Choroid plexus epithelial cell (primary cell): ENCODE results near the gene MCU.
"Not testable (repeated sequence)": the region's sequence is repeated elsewhere in the genome, so short reads cannot be mapped to it uniquely, and the experiment has no call there.

Experiments
- DNase-seq: peaks from one replicate; pipeline ENCODE4 v3.0.0-alpha.2; 2010; ENCODE audit warnings: low read depth
- H3K4me3 ChIP-seq: 2 replicates; pipeline ENCODE4 v1.5.1; 2011; ENCODE audit warnings: low read depth, mild to moderate bottlenecking, control low read depth, low read length, moderate library complexity
- CTCF ChIP-seq: conservative IDR thresholded peaks from 2 replicates; pipeline ENCODE4 v1.5.1; 2011; ENCODE audit warnings: low read depth, mild to moderate bottlenecking, control low read depth, inconsistent platforms, low read length, moderate library complexity

The MCU gene

GRCh38 chr10:72753760-72754231 is 61.9 kb downstream of the MCU start:
- DNase-seq: no peak
- no peak overlapping the region for H3K4me3 ChIP-seq
- TF ChIP-seq CTCF: no peak

- no peak overlapping the region for H3K4me3 ChIP-seq
- DNase-seq: no peak
- no peak for TF ChIP-seq CTCF
These were observed 62.5 kb downstream of the MCU start for GRCh38 chr10:72754275-72755032.

- no peak overlapping the region for H3K4me3 ChIP-seq
- DNase-seq: peak; percentile 69
- TF ChIP-seq CTCF: no peak
These were observed 64.9 kb downstream of the MCU start for GRCh38 chr10:72756674-72757385.

- no peak overlapping the region for H3K4me3 ChIP-seq
- no peak for TF ChIP-seq CTCF
- DNase-seq: no peak
These were observed 65.8 kb downstream of the MCU start for GRCh38 chr10:72757732-72758131.

- DNase-seq: not testable (repeated sequence)
These were observed 67.0 kb downstream of the MCU start for GRCh38 chr10:72758930-72759329.

GRCh38 chr10:72759584-72759983 is 67.6 kb downstream of the MCU start:
- no peak for TF ChIP-seq CTCF
- H3K4me3 ChIP-seq: no peak overlapping the region
- DNase-seq: no peak

More at GRCh38 chr10:72758930-72759329, 67.0 kb downstream of the MCU start:
- H3K4me3 ChIP-seq: not testable (repeated sequence)

- no peak overlapping the region for H3K4me3 ChIP-seq
- DNase-seq: no peak
- TF ChIP-seq CTCF: no peak
These were observed 69.6 kb downstream of the MCU start for GRCh38 chr10:72761498-72761897.
